Measurements from ENCODE around the gene PLB1.

Gene PLB1

GRCh38 chr2:28552045-28552823 is 56.4 kb downstream of the PLB1 start:
- Histone ChIP-seq H3K27me3 (replicated peaks; ENCODE audit: insufficient read depth, low read length) (no peaks in the 10 kb centered on the region), H4K20me1 (ENCODE audit: insufficient read depth, low read length) (no peaks in the 10 kb centered on the region), H3K4me1 (ENCODE audit: low read length) (no peaks in the 10 kb centered on the region), H3K4me3 (ENCODE audit: low read length) (no peak overlapping the region), H3K9me3 (replicated peaks; ENCODE audit: insufficient read depth, low read length) (no peaks in the 10 kb centered on the region), H2AFZ (ENCODE audit: low read length) (no peak overlapping the region), H3K36me3 (replicated peaks; ENCODE audit: insufficient read depth, low read length) (no peaks in the 10 kb centered on the region), H3K79me2 (ENCODE audit: low read length) (no peaks in the 10 kb centered on the region), H3K27ac (ENCODE audit: low read length) (no peak overlapping the region), H3K9ac (ENCODE audit: low read length) (no peak overlapping the region), H3K4me2 (ENCODE audit: low read depth, low read length) (no peak overlapping the region), H3F3A (ENCODE audit: insufficient read depth, low read length) (no peaks in the 10 kb centered on the region), H3K9me2 (replicated peaks; ENCODE audit: insufficient read depth, low read length) (no peaks in the 10 kb centered on the region)
- no peak for DNase-seq
- TF ChIP-seq EZH2phosphoT487 (IDR thresholded peaks at IDR 0.05; ENCODE audit: low read length) (no peak), CTCF (IDR thresholded peaks at IDR 0.05; ENCODE audit: low read length) (no peak), EZH2 (optimal IDR thresholded peaks at IDR 0.05; ENCODE audit: low read depth, low read length) (no peak)

GRCh38 chr2:28556303-28556702 is 60.4 kb downstream of the PLB1 start:
- Histone ChIP-seq H3K9ac (ENCODE audit: low read length) (no peak overlapping the region), H3K36me3 (replicated peaks; ENCODE audit: insufficient read depth, low read length) (no peaks in the 10 kb centered on the region), H3K27ac (ENCODE audit: low read length) (no peak overlapping the region), H4K20me1 (ENCODE audit: insufficient read depth, low read length) (no peaks in the 10 kb centered on the region), H3K4me3 (ENCODE audit: low read length) (no peak overlapping the region), H3K4me2 (ENCODE audit: low read depth, low read length) (no peak overlapping the region), H2AFZ (ENCODE audit: low read length) (no peak overlapping the region), H3K9me3 (replicated peaks; ENCODE audit: insufficient read depth, low read length) (no peaks in the 10 kb centered on the region), H3K4me1 (ENCODE audit: low read length) (no peaks in the 10 kb centered on the region), H3F3A (ENCODE audit: insufficient read depth, low read length) (no peaks in the 10 kb centered on the region), H3K79me2 (ENCODE audit: low read length) (no peaks in the 10 kb centered on the region), H3K27me3 (replicated peaks; ENCODE audit: insufficient read depth, low read length) (no peaks in the 10 kb centered on the region), H3K9me2 (replicated peaks; ENCODE audit: insufficient read depth, low read length) (no peaks in the 10 kb centered on the region)
- DNase-seq: no peak
- no peak for TF ChIP-seq EZH2phosphoT487 (IDR thresholded peaks at IDR 0.05; ENCODE audit: low read length)
- no peak for TF ChIP-seq CTCF (IDR thresholded peaks at IDR 0.05; ENCODE audit: low read length)
- no peak for TF ChIP-seq EZH2 (optimal IDR thresholded peaks at IDR 0.05; ENCODE audit: low read depth, low read length)

GRCh38 chr2:28557389-28558131 is 61.7 kb downstream of the PLB1 start:
- H3K36me3 ChIP-seq (replicated peaks; ENCODE audit: insufficient read depth, low read length): no peaks in the 10 kb centered on the region
- no peaks in the 10 kb centered on the region for H3K4me1 ChIP-seq (ENCODE audit: low read length)
- no peaks in the 10 kb centered on the region for H3K79me2 ChIP-seq (ENCODE audit: low read length)
- TF ChIP-seq EZH2phosphoT487 (IDR thresholded peaks at IDR 0.05; ENCODE audit: low read length): no peak
- no peak for TF ChIP-seq CTCF (IDR thresholded peaks at IDR 0.05; ENCODE audit: low read length)
- TF ChIP-seq EZH2 (optimal IDR thresholded peaks at IDR 0.05; ENCODE audit: low read depth, low read length): no peak
- no peak overlapping the region for H3K9ac ChIP-seq (ENCODE audit: low read length)
- H3K27me3 ChIP-seq (replicated peaks; ENCODE audit: insufficient read depth, low read length): no peaks in the 10 kb centered on the region
- H3K4me2 ChIP-seq (ENCODE audit: low read depth, low read length): no peak overlapping the region
- H3K27ac ChIP-seq (ENCODE audit: low read length): no peak overlapping the region
- H3K9me3 ChIP-seq (replicated peaks; ENCODE audit: insufficient read depth, low read length): no peaks in the 10 kb centered on the region
- no peaks in the 10 kb centered on the region for H3K9me2 ChIP-seq (replicated peaks; ENCODE audit: insufficient read depth, low read length)
- no peak overlapping the region for H3K4me3 ChIP-seq (ENCODE audit: low read length)
- no peak overlapping the region for H2AFZ ChIP-seq (ENCODE audit: low read length)
- DNase-seq: no peak
- H3F3A ChIP-seq (ENCODE audit: insufficient read depth, low read length): no peaks in the 10 kb centered on the region
- H4K20me1 ChIP-seq (ENCODE audit: insufficient read depth, low read length): no peaks in the 10 kb centered on the region

Data from MM.1S (cell line).